Raji (cell line): ENCODE results near the gene DUOX2.

ENCODE experiments used
- POLR2A ChIP-seq: IDR thresholded peaks from 2 replicates; pipeline ENCODE4 v1.6.1; 2011; ENCODE audit warnings: low read depth, low read length, control low read depth; ENCODE audit not compliant: insufficient read depth

DUOX2 gene

GRCh38 chr15:45129651-45130129, 15.7 kb upstream of the DUOX2 start, which contains the start of the genes DUOX1 and DUOXA1:
Gene DUOX1 (plus strand): TSS chr15:45129994. CDS start chr15:45131967, 1,973 bp downstream.
Gene DUOXA1 (minus strand): TSS chr15:45129879. CDS start chr15:45123014, 6,865 bp downstream.
- no peak for TF ChIP-seq POLR2A

DNA sequence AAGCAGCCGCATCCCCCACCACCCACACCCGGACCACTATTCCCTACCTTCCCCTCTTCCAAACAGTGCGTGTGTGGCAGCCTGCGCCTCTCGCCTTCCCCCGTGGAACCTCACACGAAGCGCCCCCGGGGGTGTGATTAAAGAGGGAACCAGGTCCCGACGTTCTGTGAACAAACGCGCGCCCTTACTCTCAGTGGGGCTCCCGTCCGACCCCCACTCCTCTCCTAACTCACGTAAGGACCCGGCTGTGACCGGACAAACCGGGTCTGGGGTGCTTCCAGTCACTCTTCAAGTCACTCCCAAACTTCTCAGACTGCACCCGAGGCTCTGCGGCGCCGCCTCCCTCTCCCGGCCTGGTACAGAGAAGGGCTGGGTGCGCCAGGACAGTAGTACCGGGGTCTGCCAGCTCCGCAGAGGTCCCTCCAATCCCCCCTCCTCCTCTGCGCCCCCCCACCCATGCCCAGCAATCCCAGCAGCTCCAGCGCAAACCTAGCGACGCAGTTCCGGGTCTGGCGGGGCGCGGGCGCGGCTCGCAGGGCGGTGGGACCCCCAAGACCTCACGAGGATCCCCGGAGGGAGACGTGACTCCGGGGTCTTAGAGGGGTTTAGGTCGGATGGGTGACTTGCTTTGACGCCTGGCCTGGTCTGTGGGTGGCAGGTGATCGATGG, 15.1 kb upstream of the DUOX2 start:
- TF ChIP-seq POLR2A: no peak

DNA sequence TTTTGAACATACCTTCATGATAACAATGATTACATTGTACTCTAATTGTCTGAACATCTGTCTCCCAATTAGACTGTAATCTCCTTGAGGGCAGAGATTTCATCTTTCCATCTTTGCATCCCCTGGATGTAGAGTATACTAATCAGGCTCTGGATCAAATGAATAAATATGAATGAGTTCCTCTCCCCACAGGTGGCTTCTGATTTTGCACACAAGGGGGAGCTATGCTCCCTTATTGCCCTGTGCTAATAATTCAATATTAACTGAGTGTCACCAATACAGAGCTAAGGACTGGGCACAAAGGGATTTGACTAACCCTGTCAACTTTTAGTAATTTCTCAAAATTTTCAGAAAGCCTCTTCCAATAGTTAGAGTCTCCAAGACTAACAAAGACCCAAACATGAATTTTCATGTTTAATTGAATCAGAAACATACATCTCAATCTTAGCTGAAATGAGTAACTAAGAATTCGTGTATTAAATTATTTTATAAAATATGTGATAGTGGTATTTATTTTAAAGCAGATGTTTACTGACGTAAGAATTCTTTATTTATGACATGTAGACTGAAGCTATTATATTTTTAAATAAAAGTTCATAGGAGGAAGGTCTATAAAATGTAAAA, 12.7 kb upstream of the DUOX2 start:
- no peak for TF ChIP-seq POLR2A

DNA sequence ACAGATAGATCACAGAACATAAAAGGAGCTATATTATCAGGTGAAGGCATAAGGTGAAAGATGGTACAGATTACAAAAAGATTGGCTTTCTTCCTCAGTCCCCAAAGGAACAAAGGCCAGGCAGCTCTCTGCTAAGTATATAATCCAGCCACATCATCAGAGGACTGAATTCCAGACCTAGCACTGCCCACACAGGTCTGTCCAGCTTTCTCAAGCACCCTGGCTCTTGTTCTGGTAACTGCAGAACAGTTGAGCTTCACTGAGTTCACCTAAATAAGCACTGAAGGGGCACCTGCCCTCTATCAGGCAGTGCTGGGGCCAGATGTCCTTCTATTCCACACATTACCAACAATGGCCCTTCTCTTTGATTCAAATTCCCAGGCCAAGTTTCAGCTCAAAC, 9.4 kb upstream of the DUOX2 start:
- no peak for TF ChIP-seq POLR2A

- no peak for TF ChIP-seq POLR2A
Observed at GRCh38 chr15:45122719-45123118, 8.7 kb upstream of the DUOX2 start.

GRCh38 chr15:45121706-45122417, 7.9 kb upstream of the DUOX2 start:
- TF ChIP-seq POLR2A: no peak

DNA sequence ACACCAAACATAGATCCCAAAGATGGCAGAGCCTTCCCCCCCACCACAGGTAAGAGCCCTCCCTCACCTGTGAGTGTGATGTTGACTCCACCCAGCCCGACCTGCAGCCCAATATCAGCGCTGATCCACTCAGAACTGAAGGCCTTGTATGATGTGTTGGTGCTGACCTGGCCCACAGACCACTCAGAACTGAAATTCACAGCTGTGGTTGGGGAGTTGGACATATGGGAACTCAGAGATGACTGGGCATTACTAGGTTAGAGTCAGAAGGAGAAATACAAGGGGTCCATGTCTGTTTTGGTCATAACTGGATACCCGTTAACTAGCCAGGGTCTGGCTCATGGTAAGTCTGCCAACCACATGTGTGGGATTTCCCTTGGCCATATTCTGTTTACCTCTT, 7.0 kb upstream of the DUOX2 start:
- TF ChIP-seq POLR2A: no peak

- TF ChIP-seq POLR2A: no peak
Observed at GRCh38 chr15:45120081-45120972, 6.4 kb upstream of the DUOX2 start.

DNA sequence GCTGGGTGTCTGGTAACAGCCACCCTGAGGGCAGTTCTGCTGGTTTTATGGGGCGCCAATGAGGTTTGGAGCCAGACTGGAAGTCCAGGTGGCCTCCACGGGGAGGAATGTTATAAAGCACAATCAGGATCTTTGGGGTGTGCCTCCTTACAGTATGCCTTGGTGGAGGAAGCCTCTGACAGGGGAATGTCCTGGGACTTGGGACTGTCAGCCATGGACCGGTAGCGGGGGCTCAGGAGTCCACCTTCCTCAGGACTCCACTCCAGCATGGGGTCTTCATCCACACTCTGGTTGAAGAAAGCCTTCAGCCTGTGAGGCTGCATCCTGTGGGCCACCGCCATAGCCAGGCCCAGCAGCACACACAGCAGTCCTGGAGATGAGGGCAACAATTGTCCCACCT, 5.0 kb upstream of the DUOX2 start:
- TF ChIP-seq POLR2A: no peak

DNA sequence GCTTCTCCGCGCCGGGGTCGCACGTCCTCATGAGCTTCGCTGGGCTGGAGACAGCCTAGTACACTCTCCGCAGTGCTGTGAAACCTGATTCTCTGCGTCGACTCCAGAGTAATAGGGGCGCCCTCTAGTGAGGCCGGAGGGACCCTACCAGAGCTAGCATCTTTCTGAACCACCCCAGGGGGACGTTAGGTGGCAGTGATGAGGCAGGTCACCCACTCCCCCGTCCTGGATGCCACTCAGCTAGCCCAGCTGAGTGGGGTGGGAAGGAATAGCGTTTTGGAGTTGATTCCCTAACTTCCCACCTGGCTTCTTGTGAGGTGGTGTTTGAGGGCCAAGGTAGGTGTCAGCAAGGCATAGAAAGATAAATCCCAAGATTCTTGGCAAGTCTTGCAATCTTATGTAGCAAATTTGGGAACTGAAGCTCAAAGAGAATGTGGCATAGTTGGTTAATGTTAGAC, 4.2 kb upstream of the DUOX2 start:
- no peak for TF ChIP-seq POLR2A

- no peak for TF ChIP-seq POLR2A
Observed at GRCh38 chr15:45117308-45118130, 3.5 kb upstream of the DUOX2 start.

- TF ChIP-seq POLR2A: no peak
Observed at GRCh38 chr15:45116482-45117307, 2.7 kb upstream of the DUOX2 start.

GRCh38 chr15:45116006-45116481, 2.1 kb upstream of the DUOX2 start:
- TF ChIP-seq POLR2A: no peak
